Measurements from ENCODE around the gene ARID4A. TPM values are rescaled to one million over a fixed set of nuclear protein-coding genes. Genes with fewer than 3 reads are reported as not detected.

The ARID4A gene
- total RNA-seq, 2 donors from 2014 or later: 21.4 to 26.8 TPM

DNA sequence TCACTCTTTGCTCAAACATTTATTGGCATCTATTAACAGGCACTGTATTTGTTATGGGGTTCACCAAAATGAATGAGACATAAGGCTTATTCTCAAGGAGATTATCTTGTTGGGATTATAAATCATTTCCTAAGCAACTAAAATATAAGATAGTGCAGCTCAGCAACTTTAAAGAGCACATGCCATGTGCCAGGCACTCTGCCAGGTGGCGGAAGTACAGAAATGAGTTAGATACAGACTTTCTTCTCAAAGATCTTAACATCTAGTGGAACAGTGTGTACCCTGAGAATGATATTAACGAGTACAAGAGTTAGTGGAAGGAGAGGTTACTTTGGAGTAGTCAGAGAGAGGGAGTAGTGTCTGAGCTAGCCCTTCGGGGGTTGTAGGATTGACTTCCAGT is 68.9 kb downstream of the ARID4A start:
- no peak overlapping the region for H3K4me3 ChIP-seq
- peak; percentile 23 for DNase-seq
- H3K4me1 ChIP-seq: no peaks in the 10 kb centered on the region
- no peak overlapping the region for H3K9ac ChIP-seq (ENCODE audit: low read depth in 2 of 2, low read length in 2 of 2)
- H3K27ac ChIP-seq: no peak overlapping the region
- intact Hi-C loops (cut with DNase I): no loop called here
- no peaks in the 10 kb centered on the region for H3K27me3 ChIP-seq
- H3K9me3 ChIP-seq: no peaks in the 10 kb centered on the region
- TF ChIP-seq, protein P1, sequence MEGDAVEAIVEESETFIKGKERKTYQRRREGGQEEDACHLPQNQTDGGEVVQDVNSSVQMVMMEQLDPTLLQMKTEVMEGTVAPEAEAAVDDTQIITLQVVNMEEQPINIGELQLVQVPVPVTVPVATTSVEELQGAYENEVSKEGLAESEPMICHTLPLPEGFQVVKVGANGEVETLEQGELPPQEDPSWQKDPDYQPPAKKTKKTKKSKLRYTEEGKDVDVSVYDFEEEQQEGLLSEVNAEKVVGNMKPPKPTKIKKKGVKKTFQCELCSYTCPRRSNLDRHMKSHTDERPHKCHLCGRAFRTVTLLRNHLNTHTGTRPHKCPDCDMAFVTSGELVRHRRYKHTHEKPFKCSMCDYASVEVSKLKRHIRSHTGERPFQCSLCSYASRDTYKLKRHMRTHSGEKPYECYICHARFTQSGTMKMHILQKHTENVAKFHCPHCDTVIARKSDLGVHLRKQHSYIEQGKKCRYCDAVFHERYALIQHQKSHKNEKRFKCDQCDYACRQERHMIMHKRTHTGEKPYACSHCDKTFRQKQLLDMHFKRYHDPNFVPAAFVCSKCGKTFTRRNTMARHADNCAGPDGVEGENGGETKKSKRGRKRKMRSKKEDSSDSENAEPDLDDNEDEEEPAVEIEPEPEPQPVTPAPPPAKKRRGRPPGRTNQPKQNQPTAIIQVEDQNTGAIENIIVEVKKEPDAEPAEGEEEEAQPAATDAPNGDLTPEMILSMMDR (IDR thresholded peaks at IDR 0.05): no peak
- H3K36me3 ChIP-seq: peaks cover 4% of the 10 kb centered on the region

DNA sequence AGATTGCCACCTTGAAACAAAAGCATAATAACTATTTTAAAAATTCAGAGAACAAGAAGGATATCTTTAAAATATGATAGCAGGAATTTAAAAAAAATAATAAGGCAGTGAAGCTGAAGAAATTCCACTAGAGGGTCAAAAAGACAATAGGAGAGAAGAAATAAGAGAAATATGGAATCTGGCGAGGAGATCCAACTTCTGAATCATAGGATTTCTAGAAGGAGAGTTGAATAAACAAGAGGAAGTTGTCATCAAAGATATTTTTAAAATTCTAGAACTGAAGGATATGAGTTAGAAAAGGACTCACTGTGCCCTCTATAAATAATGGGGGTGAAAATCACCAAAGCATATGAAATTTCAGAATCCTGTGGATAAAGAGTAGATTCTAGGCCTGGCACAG is 70.6 kb downstream of the ARID4A start:
- H3K9ac ChIP-seq (ENCODE audit: low read depth in 2 of 2, low read length in 2 of 2): no peak overlapping the region
- DNase-seq: no peak
- no peaks in the 10 kb centered on the region for H3K9me3 ChIP-seq
- TF ChIP-seq, protein P1 (IDR thresholded peaks at IDR 0.05): no peak
- H3K4me1 ChIP-seq: no peaks in the 10 kb centered on the region
- intact Hi-C loops (cut with DNase I): no loop called here
- H3K27ac ChIP-seq: no peak overlapping the region
- peaks cover 6% of the 10 kb centered on the region for H3K36me3 ChIP-seq
- H3K4me3 ChIP-seq: no peak overlapping the region
- H3K27me3 ChIP-seq: no peaks in the 10 kb centered on the region

DNA sequence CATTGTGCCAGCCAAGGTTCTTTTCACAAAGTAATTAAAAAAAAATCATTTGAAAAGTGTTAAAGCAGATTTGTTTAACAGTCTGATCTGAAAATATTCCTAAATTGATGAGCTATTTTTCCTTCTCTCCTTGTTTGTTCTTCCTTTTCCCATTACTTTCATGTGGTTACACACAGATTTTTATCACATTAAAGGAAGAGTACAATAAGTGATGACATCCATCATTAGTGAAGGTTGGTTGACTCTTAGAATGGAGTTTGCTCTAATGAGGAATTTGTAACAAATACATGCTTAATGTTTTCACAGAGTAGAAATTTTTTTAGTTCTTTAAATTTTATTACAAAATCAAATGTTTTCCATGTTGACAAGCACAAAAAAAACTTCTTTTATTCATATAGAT is 78.4 kb downstream of the ARID4A start:
- Histone ChIP-seq H3K27me3 (no peaks in the 10 kb centered on the region), H3K4me3 (no peak overlapping the region), H3K27ac (no peak overlapping the region), H3K36me3 (peaks cover 9% of the 10 kb centered on the region), H3K4me1 (no peaks in the 10 kb centered on the region), H3K9ac (ENCODE audit: low read depth in 2 of 2, low read length in 2 of 2) (no peak overlapping the region), H3K9me3 (no peaks in the 10 kb centered on the region)
- intact Hi-C loops (cut with DNase I): no loop called here
- TF ChIP-seq, protein P1 (IDR thresholded peaks at IDR 0.05): no peak
- no peak for DNase-seq

DNA sequence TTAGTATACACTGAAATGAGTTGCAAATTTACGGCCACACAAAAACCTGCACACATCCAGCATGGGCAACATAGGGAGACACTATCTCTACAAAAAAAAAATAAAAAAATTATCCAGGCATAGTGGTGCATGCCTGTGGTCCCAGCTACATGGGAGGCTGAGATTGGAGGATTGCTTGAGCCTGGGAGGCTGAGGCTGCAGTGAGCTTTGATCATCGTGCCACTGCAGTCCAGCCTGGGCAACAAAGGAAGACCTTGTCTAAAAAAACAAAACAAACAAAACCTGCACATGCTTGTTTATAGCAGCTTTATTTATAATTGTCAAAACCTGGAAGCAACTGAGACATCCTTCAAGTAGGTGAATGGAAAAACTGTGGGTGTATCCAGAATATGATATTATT is 92.5 kb downstream of the ARID4A start:
- Histone ChIP-seq H3K9me3 (no peaks in the 10 kb centered on the region), H3K9ac (ENCODE audit: low read depth in 2 of 2, low read length in 2 of 2) (no peak overlapping the region), H3K36me3 (no peaks in the 10 kb centered on the region), H3K27ac (no peak overlapping the region), H3K4me3 (no peak overlapping the region), H3K27me3 (no peaks in the 10 kb centered on the region), H3K4me1 (no peaks in the 10 kb centered on the region)
- DNase-seq: no peak
- TF ChIP-seq, protein P1 (IDR thresholded peaks at IDR 0.05): no peak
- intact Hi-C loops (cut with DNase I): no loop called here

DNA sequence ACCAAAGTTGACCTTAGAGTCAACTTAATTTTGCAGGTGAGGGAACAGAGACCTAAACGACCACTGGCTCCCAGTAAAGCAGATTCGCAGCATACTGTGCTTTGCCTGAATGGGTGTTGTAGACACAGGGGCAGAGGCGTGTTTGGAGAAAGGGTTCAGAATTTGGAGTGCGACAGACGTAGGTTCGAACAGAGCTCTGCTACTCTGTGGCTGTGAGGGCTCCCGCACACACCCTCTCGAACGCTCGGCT is 97.1 kb downstream of the ARID4A start:
- intact Hi-C loops (cut with DNase I): no loop called here
- TF ChIP-seq, protein P1 (IDR thresholded peaks at IDR 0.05): no peak
- H3K9me3 ChIP-seq: no peaks in the 10 kb centered on the region
- H3K27me3 ChIP-seq: no peaks in the 10 kb centered on the region
- H3K4me3 ChIP-seq: peak overlapping the region; percentile 72
- DNase-seq: no peak
- H3K4me1 ChIP-seq: no peaks in the 10 kb centered on the region
- no peaks in the 10 kb centered on the region for H3K36me3 ChIP-seq
- peak overlapping the region; percentile 89 for H3K27ac ChIP-seq
- peak overlapping the region; percentile 51 to 83 for H3K9ac ChIP-seq (ENCODE audit: low read depth in 2 of 2, low read length in 2 of 2)
